H9 (cell line): ENCODE data around the gene SAFB. TPM values are rescaled to one million over a fixed set of nuclear protein-coding genes. Genes with fewer than 3 reads are reported as not detected.

Source experiments
- DNase-seq: peaks from one replicate; pipeline ENCODE4 v3.0.0-alpha.2; 2017
- H2AFZ ChIP-seq: one replicate; pipeline ENCODE4 v1.6.1; 2013; ENCODE audit warnings: mild to moderate bottlenecking, low read length, control low read depth, moderate library complexity
- H2AK5ac ChIP-seq: 2 replicates; pipeline ENCODE4 v1.6.1; 2013; ENCODE audit warnings: low read length, control low read depth, mixed read lengths; ENCODE audit not compliant: insufficient read length
- H2BK120ac ChIP-seq: one replicate; pipeline ENCODE4 v1.6.1; 2013; ENCODE audit warnings: low read depth, mild to moderate bottlenecking, low read length, control low read depth, inconsistent platforms; ENCODE audit not compliant: poor library complexity, severe bottlenecking
- H2BK12ac ChIP-seq: 2 replicates; pipeline ENCODE4 v1.6.1; 2013; ENCODE audit warnings: low read length, control low read depth, mixed read lengths, low read depth; ENCODE audit not compliant: insufficient read length
- H2BK15ac ChIP-seq: 2 replicates; pipeline ENCODE4 v1.6.1; 2013; ENCODE audit warnings: low read depth, low read length, control low read depth
- H2BK20ac ChIP-seq: one replicate; pipeline ENCODE4 v1.6.1; 2013; ENCODE audit warnings: low read depth, mild to moderate bottlenecking, low read length, control low read depth, inconsistent platforms; ENCODE audit not compliant: poor library complexity, severe bottlenecking
- H2BK5ac ChIP-seq: 2 replicates; pipeline ENCODE4 v1.6.1; 2013; ENCODE audit warnings: low read length, control low read depth, mixed read lengths; ENCODE audit not compliant: insufficient read length
- H3K14ac ChIP-seq: 2 replicates; pipeline ENCODE4 v1.6.1; 2013; ENCODE audit warnings: low read length, control low read depth; ENCODE audit not compliant: insufficient read depth
- H3K18ac ChIP-seq: 2 replicates; pipeline ENCODE4 v1.6.1; 2013; ENCODE audit warnings: low read depth, mild to moderate bottlenecking, mixed read lengths, low read length, control low read depth; ENCODE audit not compliant: insufficient read length
- H3K23ac ChIP-seq: 2 replicates; pipeline ENCODE4 v1.6.1; 2013; ENCODE audit warnings: low read length, control low read depth, mixed read lengths, low read depth; ENCODE audit not compliant: insufficient read length
- H3K23me2 ChIP-seq: 2 replicates; pipeline ENCODE4 v1.6.1; 2013; ENCODE audit warnings: low read depth, mild to moderate bottlenecking, mixed read lengths, low read length, control low read depth; ENCODE audit not compliant: insufficient read length, poor library complexity, severe bottlenecking
- H3K27ac ChIP-seq: 2 replicates; pipeline ENCODE4 v1.5.1; 2013; ENCODE audit warnings: low read length, control low read depth, mixed read lengths, low read depth; ENCODE audit not compliant: insufficient read length
- H3K27me3 ChIP-seq: 2 replicates; pipeline ENCODE4 v1.6.1; 2013; ENCODE audit warnings: low read length, control low read depth, inconsistent platforms; ENCODE audit not compliant: insufficient read depth
- H3K4ac ChIP-seq: 2 replicates; pipeline ENCODE4 v1.6.1; 2013; ENCODE audit warnings: low read depth, mild to moderate bottlenecking, control low read depth, inconsistent platforms, low read length, moderate library complexity
- H3K4me1 ChIP-seq: 2 replicates; pipeline ENCODE4 v1.6.1; 2013; ENCODE audit warnings: low read length, control low read depth, inconsistent platforms; ENCODE audit not compliant: insufficient read depth
- H3K4me2 ChIP-seq: 2 replicates; pipeline ENCODE4 v1.6.1; 2013; ENCODE audit warnings: low read length, control low read depth, mixed read lengths; ENCODE audit not compliant: insufficient read length, insufficient read depth
- H3K56ac ChIP-seq: 2 replicates; pipeline ENCODE4 v1.6.1; 2013; ENCODE audit warnings: low read depth, mild to moderate bottlenecking, mixed read lengths, low read length, control low read depth; ENCODE audit not compliant: insufficient read length
- H3K79me1 ChIP-seq: 2 replicates; pipeline ENCODE4 v1.6.1; 2013; ENCODE audit warnings: low read depth, mild to moderate bottlenecking, moderate library complexity, low read length, control low read depth, inconsistent platforms; ENCODE audit not compliant: insufficient read depth, poor library complexity, severe bottlenecking
- H3K79me2 ChIP-seq: 2 replicates; pipeline ENCODE4 v1.6.1; 2013; ENCODE audit warnings: low read length, control low read depth, inconsistent platforms; ENCODE audit not compliant: insufficient read depth
- H3K9ac ChIP-seq: 2 replicates; pipeline ENCODE4 v1.6.1; 2013; ENCODE audit warnings: low read length, control low read depth, mixed read lengths; ENCODE audit not compliant: insufficient read length; ENCODE audit errors: extremely low read depth
- H3K9me3 ChIP-seq: one replicate; pipeline ENCODE4 v1.6.1; 2013; ENCODE audit warnings: low read depth, low read length, inconsistent platforms; ENCODE audit not compliant: control insufficient read depth
- H3T11ph ChIP-seq: one replicate; pipeline ENCODE4 v1.6.1; 2013; ENCODE audit warnings: mild to moderate bottlenecking, low read length, control low read depth, inconsistent platforms
- H4K20me1 ChIP-seq: one replicate; pipeline ENCODE4 v1.6.1; 2013; ENCODE audit not compliant: control insufficient read depth, insufficient read length, insufficient read depth
- H4K5ac ChIP-seq: 2 replicates; pipeline ENCODE4 v1.6.1; 2013; ENCODE audit warnings: low read depth, mild to moderate bottlenecking, mixed read lengths, low read length, control low read depth; ENCODE audit not compliant: insufficient read length
- H4K8ac ChIP-seq: replicated peaks from 2 replicates; pipeline ENCODE4 v1.6.1; 2013; ENCODE audit warnings: low read length, control low read depth, mixed read lengths, low read depth; ENCODE audit not compliant: insufficient read length
- H4K91ac ChIP-seq: 2 replicates; pipeline ENCODE4 v1.6.1; 2013; ENCODE audit warnings: low read depth, mild to moderate bottlenecking, moderate library complexity, mixed read lengths, low read length, control low read depth; ENCODE audit not compliant: insufficient read length
- H3K27ac Mint-ChIP-seq, 3 experiments: 2 replicates in 2 of 3; 3 replicates in 1 of 3; pipeline ENCODE4 v1.8.0; 2020 to 2021; ENCODE audit warnings: mixed read lengths in 3 of 3, mild to moderate bottlenecking in 1 of 3, moderate library complexity in 1 of 3
- H3K27me3 Mint-ChIP-seq: 2 replicates; pipeline ENCODE4 v1.8.0; 2021; ENCODE audit warnings: low read depth, mild to moderate bottlenecking, moderate library complexity, mixed read lengths
- H3K36me3 Mint-ChIP-seq, 3 experiments: 2 replicates in 2 of 3; 3 replicates in 1 of 3; pipeline ENCODE4 v1.8.0; 2020 to 2021; ENCODE audit warnings: low read depth in 3 of 3, mixed read lengths in 3 of 3; ENCODE audit not compliant: insufficient read depth in 1 of 3
- H3K4me1 Mint-ChIP-seq, 2 experiments: 2 replicates each; pipeline ENCODE4 v1.8.0; 2020; ENCODE audit warnings: mixed read lengths in 2 of 2
- H3K4me3 Mint-ChIP-seq, 2 experiments: 2 replicates in 1 of 2; 3 replicates in 1 of 2; pipeline ENCODE4 v1.8.0; 2020 to 2021; ENCODE audit warnings: mild to moderate bottlenecking in 2 of 2, mixed read lengths in 2 of 2, moderate library complexity in 1 of 2
- H3K9me3 Mint-ChIP-seq, 2 experiments: 2 replicates in 1 of 2; 3 replicates in 1 of 2; pipeline ENCODE4 v1.8.0; 2020; ENCODE audit warnings: mild to moderate bottlenecking in 2 of 2, mixed read lengths in 2 of 2, moderate library complexity in 1 of 2
- CTCF ChIP-seq: fragments of 200-600 bp; sonication (generic); conservative IDR thresholded peaks from 3 replicates; pipeline ENCODE4 v1.8.0; 2021; ENCODE audit warnings: antibody characterized with exemption, mild to moderate bottlenecking
- WGBS: extraction: QIAGEN DNeasy Blood & Tissue Kit; methylation state at CpG from one replicate; pipeline ENCODE4 v1.1.7; 2013; ENCODE audit warnings: missing lambda C conversion rate, low lambda C conversion rate, mixed read lengths; ENCODE audit not compliant: insufficient read length; ENCODE audit errors: extremely low coverage; 5-methylcytosine and 5-hydroxymethylcytosine counted together
- total RNA-seq: library from RNA; stranded (reverse); gene quantifications from 2 replicates; pipeline ENCODE4 v1.2.1, GENCODE V29; 2021

The SAFB gene
- total RNA-seq, 1 experiment from 2014 or later = 110 TPM

- no peak overlapping the region for H2BK120ac ChIP-seq
- no CpG with 5 or more reads among the region's 9 CpGs for WGBS
- H3K4ac ChIP-seq = no peak overlapping the region
- no peak overlapping the region for H2BK20ac ChIP-seq
- H3K23ac ChIP-seq = no peak overlapping the region
- Mint-ChIP-seq H3K9me3 (no peaks in the 10 kb centered on the region; a peak in 1 of 5 replicates), H3K36me3 (peaks cover 40 to 83% (median 77%) of the 10 kb centered on the region in 3 experiments), H3K4me1 (peaks cover 10 to 15% of the 10 kb centered on the region in 2 experiments), H3K27me3 (no peaks in the 10 kb centered on the region), H3K27ac (no peak overlapping the region; a peak in 1 of 7 replicates), H3K4me3 (no peak overlapping the region)
- no peak overlapping the region for H2AK5ac ChIP-seq
- H4K5ac ChIP-seq = no peak overlapping the region
- H4K8ac ChIP-seq = no peak overlapping the region
- no peak overlapping the region for H2BK5ac ChIP-seq
- no peak for TF ChIP-seq CTCF
- no peaks in the 10 kb centered on the region for H3K27me3 ChIP-seq
- H3K23me2 ChIP-seq = peaks cover under 1% of the 10 kb centered on the region
- H3K9me3 ChIP-seq = no peaks in the 10 kb centered on the region
- no peaks in the 10 kb centered on the region; the same call in 1 of the 2 replicates for H3K4me1 ChIP-seq
- no peak overlapping the region for H3K9ac ChIP-seq
- H2BK15ac ChIP-seq = no peak overlapping the region
- no peak overlapping the region for H3T11ph ChIP-seq
- no peak overlapping the region for H3K4me2 ChIP-seq
- H2BK12ac ChIP-seq = no peak overlapping the region
- DNase-seq = no peak
- H4K91ac ChIP-seq = no peak overlapping the region
- no peaks in the 10 kb centered on the region for H3K79me2 ChIP-seq
- no peak overlapping the region for H3K14ac ChIP-seq
- no peaks in the 10 kb centered on the region for H4K20me1 ChIP-seq
- H3K79me1 ChIP-seq = no peaks in the 10 kb centered on the region
- no peak overlapping the region for H3K27ac ChIP-seq
- no peak overlapping the region for H3K18ac ChIP-seq
- H2AFZ ChIP-seq = no peak overlapping the region
- H3K56ac ChIP-seq = no peak overlapping the region
Measured at GRCh38 chr19:5590865-5591154, 32.1 kb upstream of the SAFB start.
